SHP77 treated with DMSO at 0.1 percent for 48 hours (cell line): ENCODE results near the gene LIPK.
"Not testable (repeated sequence)": the region's sequence is repeated elsewhere in the genome, so short reads cannot be mapped to it uniquely, and the experiment has no call there.

Source experiments
- DNase-seq: peaks from one replicate; lab custom pipeline; 2025; lab: John Stamatoyannopoulos, UW

Gene LIPK

GRCh38 chr10:88715517-88715916, 9.5 kb downstream of the LIPK start:
- DNase-seq, result no peak

GRCh38 chr10:88721392-88721791, 15.3 kb downstream of the LIPK start:
- no peak for DNase-seq

DNA sequence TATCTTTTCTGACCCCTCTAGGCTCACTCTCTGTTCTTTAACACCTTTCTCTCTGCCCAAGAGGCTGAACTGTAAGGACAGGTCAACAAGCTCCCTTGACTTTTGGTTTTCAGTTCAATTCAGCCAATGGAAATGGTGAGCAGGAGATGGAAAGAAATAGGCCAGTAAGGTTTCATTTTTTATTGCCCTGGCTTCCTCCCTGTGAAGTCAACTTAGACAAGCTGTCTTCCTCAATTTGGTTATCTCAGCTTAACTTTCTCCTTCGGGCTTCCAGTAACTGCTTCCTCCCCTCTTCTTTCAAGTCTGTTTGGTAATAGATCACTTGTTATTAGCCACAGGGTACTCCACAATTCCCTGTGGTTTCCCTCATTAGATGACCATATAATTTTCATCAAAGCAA, 19.7 kb downstream of the LIPK start:
- no peak for DNase-seq

- no peak for DNase-seq
Measured at GRCh38 chr10:88728107-88728763, 22.2 kb downstream of the LIPK start.

GRCh38 chr10:88730864-88731263, 24.8 kb downstream of the LIPK start:
- no peak for DNase-seq

- DNase-seq, result no peak
Measured at GRCh38 chr10:88731296-88731695, 25.2 kb downstream of the LIPK start.

DNA sequence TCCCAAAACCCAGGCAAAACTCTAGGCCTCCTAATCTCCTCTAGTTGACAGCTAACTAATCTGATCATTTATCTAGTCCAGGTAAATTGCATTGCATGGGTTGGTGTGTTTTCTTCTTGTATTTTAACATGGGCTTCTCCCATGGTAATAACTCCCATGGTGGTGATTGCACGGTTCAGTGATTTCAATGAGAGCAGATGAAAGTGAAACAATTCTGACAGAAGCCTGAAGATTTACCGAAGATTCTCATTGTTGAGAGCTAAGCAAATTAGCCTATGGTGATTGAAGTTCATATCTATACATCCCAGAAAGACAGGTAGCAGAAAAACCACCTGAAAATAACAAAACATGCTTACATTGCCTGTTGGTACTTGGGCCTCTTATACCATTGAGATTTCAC, 27.2 kb downstream of the LIPK start:
- DNase-seq, result no peak

DNA sequence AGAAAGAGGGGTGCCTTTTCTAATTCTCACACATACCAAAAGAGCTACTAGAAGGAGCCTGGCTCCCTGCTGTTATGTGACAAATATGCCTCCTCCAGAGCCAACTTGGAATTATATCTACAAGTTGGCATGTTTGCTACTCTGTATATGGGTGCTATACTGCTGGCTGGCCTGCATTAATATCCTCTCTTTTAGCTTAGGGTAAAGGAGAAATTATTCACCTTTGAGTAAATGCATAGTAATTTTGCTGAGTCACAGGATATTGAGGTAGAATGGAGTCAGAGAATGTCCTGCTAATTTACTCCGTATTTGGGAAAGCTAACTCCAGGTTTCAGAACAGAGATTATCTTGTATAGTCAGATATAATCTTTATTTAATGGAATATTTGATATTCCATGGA, 29.6 kb downstream of the LIPK start:
- DNase-seq, result no peak

- not testable (repeated sequence) for DNase-seq
Measured at GRCh38 chr10:88741921-88742320, 35.9 kb downstream of the LIPK start.

GRCh38 chr10:88742448-88742847, 36.4 kb downstream of the LIPK start:
- DNase-seq, result no peak

GRCh38 chr10:88744002-88744401, 38.0 kb downstream of the LIPK start:
- no peak for DNase-seq

GRCh38 chr10:88745633-88746032, 39.6 kb downstream of the LIPK start:
- no peak for DNase-seq

GRCh38 chr10:88754287-88754686, 48.2 kb downstream of the LIPK start:
- no peak for DNase-seq

DNA sequence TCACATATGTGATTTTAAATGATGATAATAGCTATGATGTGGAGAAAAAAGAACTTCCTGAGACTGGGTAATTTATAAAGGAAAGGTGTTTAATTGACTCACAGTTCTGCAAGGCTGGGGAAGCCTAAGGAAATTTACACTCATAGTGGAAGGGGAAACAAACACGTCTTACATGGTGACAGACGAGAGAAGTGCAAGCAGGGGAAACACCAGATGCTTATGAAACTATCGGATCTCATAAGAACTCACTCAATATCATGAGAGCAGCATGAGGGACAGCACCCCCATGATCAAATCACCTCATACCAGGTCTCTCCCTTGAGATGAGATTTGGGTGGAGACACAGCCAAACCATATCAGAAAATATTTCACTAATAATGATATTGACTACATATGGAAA, 49.7 kb downstream of the LIPK start:
- DNase-seq, result no peak

DNA sequence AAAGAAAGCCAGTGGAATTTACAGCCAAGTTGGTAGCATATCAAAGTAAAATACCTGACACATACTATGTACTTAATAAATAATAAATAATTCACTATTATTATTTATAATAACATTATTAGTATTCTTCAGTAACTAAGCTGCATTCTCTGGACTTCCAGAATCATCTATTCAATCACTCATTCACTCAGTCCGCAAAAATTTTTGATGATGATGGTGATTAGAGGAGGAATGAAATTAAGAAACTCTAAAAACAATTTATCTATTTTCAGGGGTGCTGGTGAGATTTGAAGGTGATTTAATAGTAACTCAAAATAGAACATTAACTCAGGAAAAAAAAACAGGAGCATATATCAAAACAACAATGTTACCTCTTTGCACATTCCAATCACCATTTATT, 50.6 kb downstream of the LIPK start:
- no peak for DNase-seq

DNA sequence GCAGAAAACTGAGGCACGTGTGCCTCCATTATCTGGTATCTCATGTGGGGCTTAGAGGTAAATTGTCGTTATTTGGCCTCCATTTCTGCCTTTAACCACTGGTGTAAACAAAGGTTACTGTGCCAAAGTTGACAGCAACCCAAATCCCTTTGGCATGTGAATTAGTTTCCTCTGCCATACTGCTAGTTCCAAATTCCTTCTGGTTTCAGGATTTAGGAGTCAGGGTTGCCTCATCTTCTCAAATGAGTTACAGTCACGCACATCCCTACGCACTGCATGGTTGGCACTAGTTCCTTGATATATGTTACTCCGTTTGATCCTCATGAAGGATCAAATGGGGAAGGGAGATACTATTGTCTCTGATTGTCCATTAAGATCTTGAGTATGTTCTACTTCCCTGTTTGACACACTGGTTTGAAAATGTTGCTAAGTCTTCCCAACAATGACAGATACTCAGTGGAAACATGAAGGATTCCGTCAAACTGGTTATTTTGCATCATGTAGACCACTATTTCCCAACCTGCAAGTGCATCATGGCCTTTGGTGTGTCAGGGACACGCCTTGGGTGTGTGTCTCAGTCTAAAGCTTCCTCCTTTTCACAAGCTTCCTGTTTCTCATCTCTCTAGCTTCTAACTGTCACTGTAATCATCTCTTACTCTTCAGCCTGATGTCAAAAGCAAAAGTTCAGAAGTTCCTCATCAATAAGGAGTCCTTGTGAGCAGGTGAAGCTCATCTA, 53.5 kb downstream of the LIPK start, which contains the start of gene LIPN:
LIPN (plus strand) TSS at position 655 of the 736 bp plus-strand sequence. CDS start 1,386 bp downstream, outside the sequence.
- no peak for DNase-seq

DNA sequence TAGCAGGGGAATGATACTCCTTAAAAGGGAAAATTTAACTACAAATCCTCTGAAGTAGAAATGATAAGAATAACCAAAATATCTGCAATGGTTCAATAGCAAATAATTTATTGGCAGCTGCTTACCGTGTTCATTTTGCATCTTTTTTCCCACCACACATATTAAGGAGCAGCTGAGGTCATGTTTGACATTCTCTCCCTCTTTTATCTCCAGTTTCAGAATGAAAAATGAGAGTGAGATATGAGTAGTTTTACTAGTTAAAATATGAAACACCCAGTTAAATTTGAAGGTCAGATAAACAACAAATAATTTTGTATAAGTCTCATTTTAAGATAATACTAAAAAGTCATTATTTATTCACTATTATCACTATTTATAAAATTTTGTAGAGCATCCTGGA, 56.9 kb downstream of the LIPK start:
- no peak for DNase-seq

DNA sequence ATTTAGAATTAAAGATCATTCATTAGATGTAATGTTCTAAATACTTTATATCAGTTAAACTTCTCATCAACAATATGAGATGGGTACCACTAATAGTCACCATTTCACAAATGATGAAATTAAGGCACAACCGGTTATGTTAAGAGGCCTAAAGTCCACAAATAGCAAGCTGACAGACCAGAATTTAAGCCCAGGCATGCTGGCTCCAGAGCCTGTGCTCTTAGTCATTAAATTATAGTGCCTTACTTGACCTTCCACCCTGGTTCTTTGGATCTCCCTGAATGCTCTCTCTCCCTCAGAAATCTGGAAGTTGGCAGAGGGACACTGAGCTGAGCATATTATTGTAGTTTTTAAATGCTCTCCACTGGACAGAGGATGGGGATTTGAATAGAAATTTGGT, 57.4 kb downstream of the LIPK start:
- DNase-seq, result no peak

DNA sequence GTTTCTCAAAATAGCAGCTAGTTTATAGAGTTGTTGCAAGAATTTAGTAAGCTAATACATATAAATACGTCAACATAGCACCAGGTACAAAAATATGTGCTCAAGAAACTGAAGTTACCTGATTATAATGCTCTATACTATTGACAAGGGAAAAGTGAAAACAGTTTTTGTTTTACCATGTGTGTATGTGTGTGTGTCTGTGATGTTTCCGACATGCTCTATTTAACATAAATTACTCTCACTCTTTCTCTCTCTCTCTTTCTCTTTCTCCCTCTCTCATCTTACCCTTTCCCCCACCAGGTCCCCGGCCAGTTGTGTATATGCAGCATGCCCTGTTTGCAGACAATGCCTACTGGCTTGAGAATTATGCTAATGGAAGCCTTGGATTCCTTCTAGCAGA, 58.1 kb downstream of the LIPK start:
- DNase-seq, result no peak

- DNase-seq, result no peak
Measured at GRCh38 chr10:88765816-88766215, 59.8 kb downstream of the LIPK start.

GRCh38 chr10:88769384-88769783, 63.3 kb downstream of the LIPK start:
- DNase-seq, result no peak

GRCh38 chr10:88781206-88781605, 75.2 kb downstream of the LIPK start:
- DNase-seq, result no peak

DNA sequence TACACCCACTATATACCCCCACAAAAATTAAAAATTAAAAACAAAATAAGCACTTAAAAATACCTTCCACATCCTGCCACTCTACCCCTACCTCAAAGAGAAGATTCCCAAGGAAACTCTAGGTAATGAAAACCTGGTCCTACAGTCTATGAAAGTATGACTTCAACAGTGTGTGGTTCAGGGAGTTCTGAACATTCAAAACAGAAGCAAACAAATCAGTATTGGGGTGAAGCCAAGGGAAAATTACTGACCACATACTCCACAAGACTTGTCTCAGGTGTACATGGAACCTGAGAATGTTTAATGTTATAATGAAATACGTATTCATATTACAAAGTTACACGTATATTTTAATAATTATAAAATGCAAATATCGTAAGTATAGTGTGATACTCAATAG, 76.2 kb downstream of the LIPK start:
- no peak for DNase-seq

DNA sequence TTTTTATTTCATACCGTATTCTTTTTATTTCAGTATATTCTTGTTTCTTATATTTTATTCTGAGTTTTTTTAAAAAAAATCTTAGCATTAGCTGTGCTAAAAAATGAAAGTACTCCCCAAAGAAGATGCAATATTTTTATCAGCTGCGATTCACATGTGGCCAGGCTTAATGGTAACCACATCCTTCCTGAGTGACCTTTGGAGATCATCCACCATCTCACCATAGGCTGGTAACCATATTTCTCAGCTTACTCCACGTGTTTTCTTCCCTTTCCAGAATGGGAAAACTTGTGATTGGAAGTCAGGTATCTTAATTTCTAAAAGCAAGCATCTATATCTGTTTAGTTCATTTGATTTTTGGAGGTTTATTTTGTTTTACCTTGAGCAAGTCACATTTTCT, 77.7 kb downstream of the LIPK start:
- DNase-seq, result no peak
